Stomach (tissue), 4 donors: Measurements from ENCODE around the gene CAVIN2.

Experiments
- EP300 ChIP-seq: sonication (generic); formaldehyde crosslinking; IDR thresholded peaks from one replicate; pipeline ENCODE4 v1.6.1; 2017; ENCODE audit warnings: antibody characterized with exemption
- POLR2A ChIP-seq, 4 donors: fragments of 450-650 bp; IDR thresholded peaks; one replicate each; pipeline ENCODE4 v1.6.1; 2016; ENCODE audit warnings: antibody characterized with exemption in 4 of 4, control low read depth in 2 of 4, mild to moderate bottlenecking in 1 of 4, moderate library complexity in 1 of 4

DNA sequence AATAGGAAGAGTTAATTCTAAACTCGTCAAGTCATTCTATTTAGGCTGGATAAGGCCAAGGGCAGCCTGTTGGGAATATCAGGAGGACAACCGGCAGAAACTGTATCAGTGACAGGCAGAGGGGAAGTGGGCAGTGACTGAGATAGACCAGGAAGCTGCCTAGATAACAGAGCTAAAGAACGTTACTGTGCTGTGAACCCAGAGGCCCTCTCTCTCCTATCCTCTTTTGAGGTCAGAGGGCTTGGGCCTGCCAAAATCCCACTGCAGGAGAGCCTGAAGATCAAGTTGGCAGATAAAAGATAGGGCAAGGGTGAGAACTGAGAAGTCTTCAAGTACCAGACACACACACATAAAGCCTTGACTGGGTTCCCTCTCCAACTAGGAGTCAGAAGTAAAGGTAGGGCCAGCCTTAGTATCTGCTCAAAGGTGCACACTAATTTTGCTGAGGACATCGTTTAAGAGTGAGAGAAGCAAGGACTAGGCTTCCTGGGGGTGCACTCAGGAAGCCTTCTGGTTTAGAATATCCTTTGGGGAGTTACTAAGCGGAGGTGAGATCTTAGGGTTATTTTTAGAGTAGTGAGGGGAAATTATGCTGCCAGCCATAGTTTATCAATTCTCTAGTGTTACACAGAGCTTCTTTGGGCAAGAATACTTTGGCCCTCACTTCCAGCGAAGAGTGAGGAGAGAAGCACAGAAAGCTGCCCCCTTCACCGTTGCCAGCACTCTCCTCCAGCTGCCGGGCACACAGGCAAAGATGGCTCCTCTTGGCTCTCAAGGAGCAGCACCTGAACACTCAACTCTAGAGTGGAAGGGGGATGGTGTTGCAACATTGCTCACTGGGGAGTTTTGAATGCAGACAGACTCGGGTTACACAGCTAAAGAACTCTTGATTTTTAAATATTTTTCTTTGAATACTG, 9.8 kb downstream of the CAVIN2 start:
- TF ChIP-seq POLR2A (IDR thresholded peaks at IDR 0.05) (no peak), EP300 (no peak)
